Measurements from ENCODE around the gene PABPC1L.

DNA sequence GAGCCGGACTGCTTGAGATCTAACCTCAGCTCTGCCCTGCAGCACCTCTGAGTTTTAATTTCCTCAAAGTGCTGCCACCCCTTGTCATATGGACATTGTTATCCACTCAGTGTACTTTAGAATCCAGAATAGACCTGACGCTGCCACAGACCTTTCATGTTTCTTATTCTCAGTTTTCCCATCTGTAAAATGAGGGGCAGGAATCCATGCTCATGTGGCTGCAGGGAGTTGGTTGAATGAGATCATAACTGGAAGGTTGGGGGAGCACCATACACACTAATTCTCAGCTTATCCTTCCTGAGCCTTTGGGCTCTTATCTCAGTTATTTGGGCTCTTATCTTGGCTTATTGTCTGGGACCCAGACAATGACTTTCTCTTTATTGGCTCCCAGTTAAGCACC lies 2.3 kb downstream of the PABPC1L start:
- TF ChIP-seq CTCF (IDR thresholded peaks at IDR 0.05): no peak
- TF ChIP-seq ZFX (IDR thresholded peaks at IDR 0.05; ENCODE audit: borderline replicate concordance): no peak
